CD4-positive, alpha-beta T cell (primary cell): ENCODE measurements around the gene SRC. TPM values are rescaled to one million over a fixed set of nuclear protein-coding genes. Genes with fewer than 3 reads are reported as not detected.

Experiments used
- ATAC-seq: fragments of 200-7000 bp; cut with Tn5 transposase; one replicate; pipeline ENCODE4 v1.10.0; 2022; ENCODE audit warnings: mild to moderate bottlenecking; ENCODE audit not compliant: poor library complexity
- CTCF ChIA-PET: fragments of 350-600 bp; sonication (Branson Sonifier 250); formaldehyde crosslinking; loops from one replicate; lab custom pipeline; 2021; ENCODE audit warnings: antibody characterized with exemption, inconsistent platforms; lab: Charles Lee
- POLR2A ChIA-PET: fragments of 350-600 bp; sonication (Branson Sonifier 250); formaldehyde crosslinking; loops from one replicate; lab custom pipeline; 2021; ENCODE audit warnings: antibody characterized with exemption, inconsistent platforms; lab: Charles Lee
- DNase-seq, 14 experiments: peaks; one replicate each; pipeline ENCODE4 v3.0.0-alpha.2; 2013 to 2020; ENCODE audit warnings: mixed read lengths in 2 of 14
- H3K27ac ChIP-seq, 2 donors: one replicate each; pipeline versions ENCODE4 v1.5.1 to v1.7.0; 2013; ENCODE audit warnings: low read length in 2 of 2, low read depth in 1 of 2, mild to moderate bottlenecking in 1 of 2
- H3K27me3 ChIP-seq, 2 experiments: 1 replicate in 1 of 2; 2 replicates in 1 of 2; pipeline versions ENCODE4 v1.6.1 to v1.7.0; 2013; ENCODE audit warnings: low read length in 2 of 2, control low read depth in 1 of 2, mild to moderate bottlenecking in 1 of 2, moderate library complexity in 1 of 2; ENCODE audit not compliant: insufficient read depth in 2 of 2, control insufficient read depth in 1 of 2
- H3K36me3 ChIP-seq: one replicate; pipeline ENCODE4 v1.6.1; 2013; ENCODE audit warnings: low read length, control low read depth; ENCODE audit not compliant: insufficient read depth
- H3K4me1 ChIP-seq: one replicate; pipeline ENCODE4 v1.6.1; 2013; ENCODE audit warnings: low read length, control low read depth; ENCODE audit not compliant: insufficient read depth
- H3K4me3 ChIP-seq: one replicate; pipeline ENCODE4 v1.5.1; 2013; ENCODE audit warnings: mild to moderate bottlenecking, low read length, moderate library complexity
- H3K9me3 ChIP-seq, 2 experiments: 1 replicate in 1 of 2; 2 replicates in 1 of 2; pipeline versions ENCODE4 v1.6.1 to v1.7.0; 2013; ENCODE audit warnings: low read length in 2 of 2, mild to moderate bottlenecking in 2 of 2, control low read depth in 1 of 2, moderate library complexity in 1 of 2; ENCODE audit not compliant: control insufficient read depth in 1 of 2, insufficient read depth in 1 of 2
- H3K27ac Mint-ChIP-seq: one replicate; pipeline ENCODE4 v1.8.0; 2020; ENCODE audit warnings: mixed read lengths
- H3K27me3 Mint-ChIP-seq: one replicate; pipeline ENCODE4 v1.8.0; 2021; ENCODE audit warnings: mixed read lengths
- H3K36me3 Mint-ChIP-seq: one replicate; pipeline ENCODE4 v1.8.0; 2021; ENCODE audit warnings: low read depth, mixed read lengths
- H3K4me1 Mint-ChIP-seq: one replicate; pipeline ENCODE4 v1.8.0; 2021; ENCODE audit warnings: low read depth, mixed read lengths
- H3K4me3 Mint-ChIP-seq: one replicate; pipeline ENCODE4 v1.8.0; 2020; ENCODE audit warnings: mild to moderate bottlenecking, mixed read lengths
- H3K9me3 Mint-ChIP-seq: one replicate; pipeline ENCODE4 v1.8.0; 2020; ENCODE audit warnings: mixed read lengths
- CTCF ChIP-seq: fragments of 200-600 bp; IDR thresholded peaks from one replicate; pipeline ENCODE4 v1.8.0; 2022; ENCODE audit warnings: antibody characterized with exemption, mild to moderate bottlenecking
- intact Hi-C, 2 experiments: fragments of 100-400 bp; cut with DNase I in 1 of 2; cut with micrococcal nuclease in 1 of 2; formaldehyde crosslinking; loops; one replicate each; pipeline versions ENCODE4 v1.15.1 to v1.9.0; 2023 to 2025; cut with DNase I, micrococcal nuclease
- total RNA-seq, 174 experiments: library from RNA in 2 of 174; stranded (reverse) in 2 of 174; gene quantifications; one replicate each; pipeline ENCODE4 v1.2.3 and lab custom pipeline; 2021 to 2026

Gene SRC
- total RNA-seq, 2 experiments from 2014 or later = 2.5 to 3.1 TPM

GRCh38 chr20:37331060-37331857 lies 14.7 kb upstream of the SRC start:
- Mint-ChIP-seq H3K36me3 (no peaks in the 10 kb centered on the region), H3K9me3 (no peaks in the 10 kb centered on the region), H3K27me3 (no peaks in the 10 kb centered on the region), H3K4me3 (no peak overlapping the region), H3K27ac (no peak overlapping the region), H3K4me1 (peaks cover 8% of the 10 kb centered on the region)
- ChIA-PET CTCF (interaction anchor here (0.6 kb wide), 1 partner anchor 178 kb away, joined by 3 read pairs; no protein-coding TSS in a partner anchor), POLR2A (no interaction called here)
- intact Hi-C loops = no loop called here
- no peaks in the 10 kb centered on the region for H3K36me3 ChIP-seq
- no peaks in the 10 kb centered on the region for H3K27me3 ChIP-seq
- no peak overlapping the region for H3K27ac ChIP-seq
- H3K9me3 ChIP-seq = no peaks in the 10 kb centered on the region
- H3K4me1 ChIP-seq = peaks cover 8% of the 10 kb centered on the region
- H3K4me3 ChIP-seq = no peak overlapping the region
- no peak for ATAC-seq
- no peak for TF ChIP-seq CTCF
- DNase-seq = no peak

GRCh38 chr20:37333130-37333847 lies 12.7 kb upstream of the SRC start:
- ChIA-PET CTCF (no interaction called here), POLR2A (interaction anchor here (0.6 kb wide), 1 partner anchor 13 kb away, joined by 3 read pairs; no protein-coding TSS in a partner anchor)
- Mint-ChIP-seq H3K9me3 (no peaks in the 10 kb centered on the region), H3K4me3 (no peak overlapping the region), H3K36me3 (no peaks in the 10 kb centered on the region), H3K27ac (no peak overlapping the region), H3K27me3 (no peaks in the 10 kb centered on the region), H3K4me1 (peaks cover 19% of the 10 kb centered on the region)
- DNase-seq (no peak), ATAC-seq (no peak)
- intact Hi-C loops = no loop called here
- Histone ChIP-seq H3K27me3 (no peaks in the 10 kb centered on the region), H3K4me3 (no peak overlapping the region), H3K36me3 (no peaks in the 10 kb centered on the region), H3K9me3 (no peaks in the 10 kb centered on the region), H3K27ac (no peak overlapping the region), H3K4me1 (peaks cover 18% of the 10 kb centered on the region)
- no peak for TF ChIP-seq CTCF

- H3K36me3 Mint-ChIP-seq = no peaks in the 10 kb centered on the region
- Histone ChIP-seq H3K9me3 (no peaks in the 10 kb centered on the region), H3K27ac (no peak overlapping the region), H3K4me1 (peaks cover 18% of the 10 kb centered on the region), H3K36me3 (no peaks in the 10 kb centered on the region), H3K4me3 (no peak overlapping the region), H3K27me3 (no peaks in the 10 kb centered on the region)
- no peaks in the 10 kb centered on the region for H3K27me3 Mint-ChIP-seq
- DNase-seq (peak in 3 of 14 experiments; percentile 23 to 76 (median 68)), ATAC-seq (no peak)
- H3K4me3 Mint-ChIP-seq = no peak overlapping the region
- no peaks in the 10 kb centered on the region for H3K9me3 Mint-ChIP-seq
- H3K4me1 Mint-ChIP-seq = peaks cover 19% of the 10 kb centered on the region
- no peak overlapping the region for H3K27ac Mint-ChIP-seq
- TF ChIP-seq CTCF = no peak
- ChIA-PET CTCF (no interaction called here), POLR2A (no interaction called here)
- intact Hi-C loops = no loop called here
These were observed 12.1 kb upstream of the SRC start for GRCh38 chr20:37333848-37334318.
